ENCODE data around the gene TMOD1.
"Not testable (repeated sequence)": the region's sequence is repeated elsewhere in the genome, so short reads cannot be mapped to it uniquely, and the experiment has no call there.

TMOD1 gene

GRCh38 chr9:97571664-97572063, 70.2 kb downstream of the TMOD1 start:
- DNase-seq, result no peak

GRCh38 chr9:97572196-97572891, 70.9 kb downstream of the TMOD1 start:
- no peak for DNase-seq

GRCh38 chr9:97572892-97573365, 71.5 kb downstream of the TMOD1 start:
- DNase-seq, result no peak

- DNase-seq, result no peak
These were observed 72.1 kb downstream of the TMOD1 start for GRCh38 chr9:97573482-97574073.

- DNase-seq, result not testable (repeated sequence)
These were observed 72.7 kb downstream of the TMOD1 start for GRCh38 chr9:97574101-97574571.

- DNase-seq, result peak in 3 of 5 donors; percentile 9 to 55 (median 32)
These were observed 73.6 kb downstream of the TMOD1 start for GRCh38 chr9:97574921-97575672.

GRCh38 chr9:97575673-97576200, 74.3 kb downstream of the TMOD1 start:
- no peak for DNase-seq

- DNase-seq, result no peak
These were observed 75.6 kb downstream of the TMOD1 start for GRCh38 chr9:97577051-97577450.

- no peak for DNase-seq
These were observed 77.4 kb downstream of the TMOD1 start for GRCh38 chr9:97578846-97579245.

GRCh38 chr9:97579914-97580313, 78.4 kb downstream of the TMOD1 start:
- no peak for DNase-seq

GRCh38 chr9:97581590-97581989, 80.1 kb downstream of the TMOD1 start:
- not testable (repeated sequence) for DNase-seq

GRCh38 chr9:97584778-97585177, 83.3 kb downstream of the TMOD1 start:
- DNase-seq, result not testable (repeated sequence)

- DNase-seq, result not testable (repeated sequence)
These were observed 85.4 kb downstream of the TMOD1 start for GRCh38 chr9:97586909-97587308.

GRCh38 chr9:97591535-97591934, 90.1 kb downstream of the TMOD1 start:
- DNase-seq, result no peak

- no peak for DNase-seq
These were observed 90.7 kb downstream of the TMOD1 start for GRCh38 chr9:97592126-97592525.

GRCh38 chr9:97593960-97594359, 92.5 kb downstream of the TMOD1 start:
- DNase-seq, result no peak

- DNase-seq, result no peak
These were observed 93.0 kb downstream of the TMOD1 start for GRCh38 chr9:97594381-97594921.

GRCh38 chr9:97596906-97597305, 95.4 kb downstream of the TMOD1 start:
- no peak for DNase-seq

GRCh38 chr9:97598461-97599288, 97.2 kb downstream of the TMOD1 start:
- peak in 4 of 5 donors; percentile 43 to 79 (median 52) for DNase-seq

GRCh38 chr9:97599314-97599846, 97.9 kb downstream of the TMOD1 start:
- no peak for DNase-seq

- DNase-seq, result no peak
These were observed 99.2 kb downstream of the TMOD1 start for GRCh38 chr9:97600531-97601227.

Measured in T-helper 1 cell (primary cell).